ENCODE measurements around the gene GYG2.

- TF ChIP-seq CTCF (IDR thresholded peaks at IDR 0.05) (no peak), POLR2AphosphoS5 (IDR thresholded peaks at IDR 0.05) (no peak)
Observed at GRCh38 chrX:2824886-2825285, 3.8 kb upstream of the GYG2 start.

Data from prostate gland (tissue), 2 donors.